Measurements from ENCODE around the gene LCE2A.
"Not testable (repeated sequence)": the region's sequence is repeated elsewhere in the genome, so short reads cannot be mapped to it uniquely, and the experiment has no call there.

The LCE2A gene, protein sequence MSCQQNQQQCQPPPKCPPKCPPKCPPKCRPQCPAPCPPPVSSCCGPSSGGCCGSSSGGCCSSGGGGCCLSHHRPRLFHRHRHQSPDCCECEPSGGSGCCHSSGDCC

DNA sequence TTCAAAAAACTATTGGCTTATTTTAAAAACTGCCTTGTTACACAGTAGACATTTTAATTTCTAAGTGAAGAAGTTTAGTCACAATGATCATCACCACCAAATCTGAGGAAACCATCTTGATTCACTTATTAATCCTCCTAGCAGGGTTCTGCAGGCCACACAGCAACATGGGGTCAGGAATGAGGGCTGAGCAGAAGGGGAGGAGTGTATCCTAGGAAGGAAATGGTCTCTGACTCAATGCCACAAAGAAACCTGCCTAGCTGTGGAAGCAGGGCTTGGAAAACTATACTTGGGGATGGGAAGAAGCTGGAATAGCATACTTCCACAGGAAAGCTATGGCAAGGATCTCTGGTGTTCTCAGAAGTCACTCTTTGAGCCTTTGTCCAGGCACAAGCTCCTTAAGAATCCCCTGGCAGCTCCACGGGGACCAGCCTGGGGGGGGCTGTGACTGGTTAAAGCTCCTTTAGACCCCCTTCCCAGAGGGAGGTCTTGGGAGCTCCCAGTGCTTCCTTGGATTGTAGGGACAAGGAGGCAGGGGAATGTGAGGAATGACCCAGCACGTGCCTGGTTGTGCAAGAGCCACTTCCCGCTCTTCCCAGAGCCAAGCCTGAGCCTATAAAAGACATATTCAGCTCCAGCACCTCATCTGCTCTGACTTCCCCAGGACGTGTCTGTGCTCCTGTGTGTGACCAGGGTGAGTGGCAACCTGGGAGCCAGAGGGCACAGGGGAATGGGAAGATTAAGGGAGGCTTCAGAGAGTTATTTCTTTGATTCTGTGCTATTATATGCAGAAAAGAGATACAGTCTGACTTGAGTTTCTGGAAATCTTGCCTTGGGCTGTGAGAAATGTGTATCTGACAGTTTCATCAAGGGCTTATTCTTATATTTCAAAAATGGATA, at the start of gene LCE2A:
TSS of gene LCE2A (plus strand) at position 645 of the 900 bp plus-strand sequence. CDS start 557 bp downstream, outside the sequence.
- DNase-seq: no peak

DNA sequence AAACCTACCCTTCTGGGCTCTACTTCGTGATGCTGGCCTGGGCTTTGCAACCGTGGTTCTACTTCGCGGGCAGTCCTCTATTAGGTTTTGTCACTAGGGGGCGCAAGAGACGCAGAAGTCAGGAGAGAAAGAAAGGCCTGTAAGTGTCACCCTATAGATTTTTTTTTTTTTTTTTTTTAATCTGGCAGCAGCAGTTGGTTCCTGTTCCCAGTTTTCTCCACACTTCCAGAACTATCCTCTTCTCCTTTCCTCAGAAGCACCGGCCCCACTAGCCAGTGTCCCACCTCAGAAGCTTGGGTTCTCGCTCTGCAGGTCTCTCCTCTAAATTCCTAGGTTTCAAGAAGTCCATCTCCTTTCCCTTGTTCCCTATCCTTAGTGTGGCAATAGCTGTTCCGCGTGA, 44.0 kb upstream of the LCE2A start:
- DNase-seq: peak; percentile 73

DNA sequence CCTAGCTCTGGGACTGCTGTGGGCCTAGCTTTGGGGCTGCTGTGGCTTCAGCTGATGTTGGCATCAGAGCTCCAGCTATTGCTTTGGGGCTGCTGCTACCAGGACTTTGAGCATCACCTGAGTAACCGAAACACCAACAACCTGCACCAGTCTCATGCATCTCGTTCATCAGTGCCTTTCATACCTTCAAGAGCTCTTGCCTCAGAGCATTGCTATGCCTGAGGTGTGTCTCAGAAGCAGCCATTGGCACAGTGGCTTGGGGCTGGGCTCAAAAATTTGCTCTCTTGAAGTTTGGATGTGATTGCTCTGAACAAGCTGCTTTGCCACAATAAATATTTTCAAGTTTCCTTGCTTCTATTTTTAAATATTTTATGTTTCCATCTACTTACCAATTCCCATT, 41.7 kb upstream of the LCE2A start:
- DNase-seq: no peak

DNA sequence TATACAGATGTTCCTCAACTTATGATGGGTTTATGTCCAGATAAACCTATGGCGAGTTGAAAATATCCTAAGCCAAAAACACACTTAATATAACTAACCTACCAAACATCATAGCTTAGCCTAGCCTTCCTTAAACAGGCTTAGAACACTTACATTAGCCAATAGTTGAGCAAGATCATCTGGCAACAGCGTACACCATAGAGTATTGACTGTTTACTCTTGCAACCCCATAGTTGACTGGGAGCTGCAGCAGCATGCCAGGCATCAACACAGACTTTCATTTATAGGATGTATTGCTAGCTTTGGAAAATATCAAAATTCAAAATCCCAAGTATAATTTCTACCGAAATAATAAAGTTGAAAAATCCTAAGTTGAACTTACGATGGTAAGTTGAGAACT, 40.5 kb upstream of the LCE2A start:
- DNase-seq: no peak

DNA sequence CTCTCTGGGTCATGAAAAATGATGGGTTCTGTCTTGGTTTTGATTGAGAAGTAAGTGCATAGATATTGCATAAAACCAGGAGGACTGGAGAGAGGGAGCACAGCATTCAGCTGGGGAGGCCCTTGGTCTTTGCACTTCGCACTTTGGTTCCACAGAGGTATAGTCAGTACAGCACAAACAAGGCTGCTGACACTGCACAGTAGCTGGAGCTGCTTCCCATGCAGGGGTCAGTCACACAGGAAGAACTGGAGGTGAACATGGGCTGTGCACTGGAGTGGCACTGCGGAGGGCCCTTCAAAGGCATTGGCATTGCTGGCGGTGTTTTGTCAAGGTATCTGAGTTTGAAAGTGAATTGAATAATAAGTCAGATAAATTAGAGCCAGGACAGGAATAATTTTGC, 39.5 kb upstream of the LCE2A start:
- no peak for DNase-seq

DNA sequence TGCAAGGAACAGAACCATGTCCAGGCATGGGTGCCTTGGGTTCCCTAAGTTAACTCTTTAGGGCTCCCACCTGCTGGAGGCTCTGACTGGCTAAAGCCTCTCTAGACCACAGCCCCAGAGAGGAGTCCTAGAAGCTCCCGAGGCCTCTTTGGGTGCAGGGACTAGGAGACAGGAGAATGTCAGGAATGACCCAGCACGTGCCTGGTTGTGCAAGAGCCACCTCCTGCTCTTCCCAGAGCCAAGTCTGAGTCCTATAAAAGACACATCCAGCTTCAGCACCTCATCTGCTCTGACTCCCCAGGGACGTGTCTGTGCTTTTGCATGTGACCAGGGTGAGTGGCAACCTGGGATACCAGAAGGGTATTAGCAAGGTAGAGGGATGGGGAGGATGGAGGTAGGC, 35.0 kb upstream of the LCE2A start, which contains the start of gene LCE2D:
TSS of gene LCE2D (plus strand) at position 283 of the 400 bp plus-strand sequence. CDS start 726 bp downstream, outside the sequence.
- no peak for DNase-seq

DNA sequence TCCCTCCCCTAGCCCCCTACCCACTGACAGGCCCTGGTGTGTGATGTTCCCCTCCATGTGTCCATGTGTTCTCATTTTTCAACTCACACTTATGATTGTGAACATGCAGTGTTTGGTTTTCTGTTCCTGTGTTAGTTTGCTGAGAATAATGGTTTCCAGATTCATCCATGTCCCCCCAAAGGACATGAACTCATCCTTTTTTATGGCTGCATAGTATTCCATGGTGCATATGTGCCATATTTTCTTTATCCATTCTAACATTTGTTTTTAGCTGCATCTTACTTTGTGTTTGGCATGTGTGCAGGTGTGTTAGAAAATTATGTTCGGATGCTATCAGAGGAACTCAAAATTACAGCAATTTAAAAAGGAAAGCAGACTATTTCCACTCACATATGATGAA, 32.0 kb upstream of the LCE2A start:
- DNase-seq: not testable (repeated sequence)

DNA sequence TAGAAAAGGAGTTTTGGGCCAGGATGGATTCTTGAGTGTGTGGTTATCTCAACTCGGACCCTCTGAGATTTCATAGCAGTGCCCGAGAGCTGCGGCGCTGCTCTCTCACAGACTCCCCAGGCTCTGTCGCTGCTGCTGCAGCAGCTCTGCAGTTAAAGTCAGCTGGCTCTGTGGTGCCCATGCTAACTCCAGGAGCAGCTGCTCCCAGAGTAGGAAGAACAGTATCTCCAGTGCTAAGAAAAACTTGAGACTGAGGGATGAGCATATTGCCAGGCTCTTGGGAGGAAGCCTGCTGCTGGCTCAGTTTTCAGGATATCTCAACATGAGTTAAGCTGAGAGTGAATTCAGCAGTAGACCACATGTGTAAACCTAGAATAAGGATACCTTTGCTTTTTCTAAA, 30.5 kb upstream of the LCE2A start:
- no peak for DNase-seq

DNA sequence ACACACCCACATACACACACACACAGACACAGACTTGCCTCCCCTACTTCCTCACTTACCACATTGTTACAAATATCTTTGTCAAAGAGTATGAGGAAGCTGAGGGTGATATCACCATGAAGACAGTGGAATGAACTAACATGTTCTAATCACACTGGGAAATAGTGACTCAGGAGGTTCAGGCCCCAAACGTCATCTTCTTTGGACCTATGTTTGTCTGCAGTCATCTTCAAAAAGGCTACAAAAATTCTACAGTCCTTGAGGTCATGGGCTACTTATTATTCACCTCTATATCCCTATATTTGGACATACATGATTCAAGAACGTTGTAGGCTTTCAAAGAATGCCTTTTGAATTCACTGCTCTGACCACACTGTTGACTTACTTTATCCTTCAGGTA, 25.1 kb upstream of the LCE2A start:
- DNase-seq: no peak

DNA sequence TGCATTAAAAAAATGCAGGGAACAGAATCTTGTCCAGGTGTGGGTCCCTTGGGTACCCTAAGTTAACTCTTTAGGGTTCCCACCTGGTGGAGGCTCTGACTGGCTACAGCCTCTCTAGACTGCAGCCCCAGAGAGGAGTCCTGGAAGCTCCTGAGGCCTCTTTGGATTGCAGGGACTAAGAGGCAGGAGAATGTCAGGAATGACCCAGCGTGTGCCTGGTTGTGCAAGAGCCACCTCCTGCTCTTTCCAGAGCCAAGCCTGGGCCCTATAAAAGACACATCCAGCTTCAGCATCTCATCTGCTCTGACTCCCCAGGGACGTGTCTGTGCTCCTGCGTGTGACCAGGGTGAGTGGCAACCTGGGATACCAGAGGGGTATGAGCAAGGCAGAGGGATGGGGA, 23.2 kb upstream of the LCE2A start, which contains the start of gene LCE2C:
TSS of gene LCE2C (plus strand) at position 297 of the 400 bp plus-strand sequence. CDS start 737 bp downstream, outside the sequence.
- not testable (repeated sequence) for DNase-seq

DNA sequence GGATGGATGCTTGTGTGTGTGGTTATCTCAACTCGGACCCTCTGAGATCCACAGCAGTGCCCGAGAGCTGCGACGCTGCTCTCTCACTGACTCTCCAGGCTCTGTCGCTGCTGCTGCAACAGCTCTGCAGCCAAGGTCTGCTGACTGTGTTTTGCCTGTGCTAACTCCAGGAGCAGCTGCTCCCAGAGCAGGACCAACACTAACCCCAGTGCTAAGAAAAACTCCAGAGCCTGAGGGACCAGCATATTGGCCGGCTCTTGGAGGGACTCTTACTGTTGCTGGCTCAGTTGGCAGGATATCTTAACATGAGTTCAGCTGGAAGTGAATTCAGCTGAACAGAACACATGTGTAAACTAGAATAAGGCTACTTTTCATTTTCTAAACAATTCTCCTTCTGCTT, 18.7 kb upstream of the LCE2A start:
- DNase-seq: no peak

DNA sequence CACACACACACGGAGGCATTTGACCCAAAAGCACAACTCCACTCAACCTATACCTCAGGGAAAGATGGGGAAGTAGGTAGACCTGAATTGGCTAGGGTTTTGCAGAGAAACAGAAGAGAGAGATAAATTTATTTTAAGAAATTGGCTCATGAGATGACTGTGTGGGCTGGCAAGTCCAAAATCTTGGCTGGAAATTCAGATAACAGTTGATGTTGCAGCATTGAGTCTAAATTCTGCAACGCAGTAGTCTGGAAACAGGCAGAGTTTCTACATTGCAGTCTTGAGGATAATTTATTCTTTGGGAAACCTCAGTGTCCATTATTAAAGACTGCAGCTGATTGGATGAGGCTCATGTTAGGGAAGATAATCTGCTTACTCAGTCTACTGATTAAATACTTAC, 16.5 kb upstream of the LCE2A start:
- DNase-seq: no peak

DNA sequence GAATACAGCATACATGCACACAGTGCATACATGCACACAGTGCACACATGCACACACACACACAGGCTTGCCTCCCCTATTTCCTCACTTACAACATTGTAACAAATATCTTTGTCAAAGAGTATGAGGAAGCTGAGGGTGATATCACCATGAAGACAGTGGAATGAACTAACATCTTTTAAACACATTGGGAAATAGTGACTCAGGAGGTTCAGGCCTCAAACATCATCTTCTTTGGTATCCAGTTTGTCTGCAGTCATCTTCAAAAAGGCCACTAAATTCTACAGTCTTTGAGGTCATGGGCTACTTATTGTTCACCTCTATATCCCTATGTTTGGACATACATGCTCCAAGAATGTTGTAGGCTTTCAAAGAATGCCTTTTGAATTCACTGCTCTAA, 14.3 kb upstream of the LCE2A start:
- no peak for DNase-seq

DNA sequence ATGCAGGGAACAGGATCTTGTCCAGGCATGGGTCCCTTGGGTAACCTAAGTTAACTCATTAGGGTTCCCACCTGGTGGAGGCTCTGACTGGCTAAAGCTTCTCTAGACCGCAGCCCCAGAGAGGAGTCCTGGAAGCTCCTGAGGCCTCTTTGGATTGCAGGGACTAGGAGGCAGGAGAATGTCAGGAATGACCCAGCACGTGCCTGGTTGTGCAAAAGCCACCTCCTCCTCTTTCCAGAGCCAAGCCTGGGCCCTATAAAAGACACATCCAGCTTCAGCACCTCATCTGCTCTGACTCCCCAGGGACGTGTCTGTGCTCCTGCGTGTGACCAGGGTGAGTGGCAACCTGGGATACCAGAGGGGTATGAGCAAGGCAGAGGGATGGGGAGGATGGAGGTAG, 12.3 kb upstream of the LCE2A start, which contains the start of gene LCE2B:
TSS of gene LCE2B (plus strand) at position 301 of the 400 bp plus-strand sequence. CDS start 721 bp downstream, outside the sequence.
- DNase-seq: not testable (repeated sequence)

DNA sequence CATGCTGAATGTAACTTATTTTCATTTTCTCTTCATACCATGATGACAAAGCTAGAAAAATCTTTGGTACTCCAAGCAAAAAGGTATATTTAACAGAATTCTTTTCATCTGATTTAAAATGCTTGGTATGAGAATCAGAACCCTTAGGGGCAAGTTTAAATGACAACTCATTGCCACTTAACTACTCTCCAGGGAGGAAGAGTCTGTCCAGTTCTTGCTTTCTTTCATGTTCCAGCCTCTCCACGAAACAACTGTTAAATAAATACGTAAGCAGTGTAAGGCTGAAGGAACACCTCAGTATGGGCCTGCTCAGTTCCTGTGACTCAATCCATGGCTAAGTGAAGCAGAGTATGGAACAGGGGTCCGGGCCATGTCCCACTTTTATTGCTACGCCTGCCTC, 1.6 kb downstream of the LCE2A start:
- DNase-seq: no peak

DNA sequence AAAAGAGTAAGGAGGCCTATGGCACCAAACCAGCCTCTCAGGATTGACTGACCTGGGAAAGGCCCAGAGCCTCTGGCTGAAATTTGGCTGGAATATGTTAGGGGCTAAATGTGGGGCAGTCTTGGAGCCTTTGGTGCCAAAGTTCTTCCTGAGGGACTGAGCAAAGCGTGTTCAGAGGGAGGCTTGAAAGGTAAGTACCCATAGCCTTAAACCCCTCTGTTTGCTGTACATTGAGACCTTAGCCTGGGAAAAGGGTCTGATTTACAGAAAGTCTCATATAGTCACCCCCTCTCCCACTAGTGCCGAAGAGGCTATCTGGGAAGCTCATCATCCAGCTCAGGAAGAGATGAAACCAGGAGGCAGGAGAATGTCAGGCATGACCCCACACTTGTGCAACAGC, 9.7 kb downstream of the LCE2A start, which contains the start of gene LCE4A:
TSS of gene LCE4A (plus strand) at position 301 of the 400 bp plus-strand sequence. CDS start 916 bp downstream, outside the sequence.
- no peak for DNase-seq

DNA sequence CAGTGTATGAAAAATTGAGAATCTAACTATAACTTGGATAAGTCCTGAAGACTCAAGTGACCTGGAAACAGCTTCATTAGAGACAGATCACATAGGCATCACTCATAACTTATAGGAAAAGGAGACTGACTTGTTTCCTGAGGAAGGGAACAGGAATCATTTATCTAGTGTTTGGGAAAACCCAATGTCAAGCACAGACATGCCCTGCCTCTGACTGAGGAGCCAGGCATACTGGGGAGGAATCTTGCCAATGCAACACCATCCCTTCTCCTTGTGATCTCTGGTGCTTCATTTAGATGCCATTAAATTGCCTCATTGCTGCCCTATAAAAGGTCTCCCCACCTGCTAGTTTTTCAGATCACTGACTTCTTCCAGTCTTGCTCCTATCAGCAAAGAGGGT, 20.1 kb downstream of the LCE2A start:
- DNase-seq: no peak

DNA sequence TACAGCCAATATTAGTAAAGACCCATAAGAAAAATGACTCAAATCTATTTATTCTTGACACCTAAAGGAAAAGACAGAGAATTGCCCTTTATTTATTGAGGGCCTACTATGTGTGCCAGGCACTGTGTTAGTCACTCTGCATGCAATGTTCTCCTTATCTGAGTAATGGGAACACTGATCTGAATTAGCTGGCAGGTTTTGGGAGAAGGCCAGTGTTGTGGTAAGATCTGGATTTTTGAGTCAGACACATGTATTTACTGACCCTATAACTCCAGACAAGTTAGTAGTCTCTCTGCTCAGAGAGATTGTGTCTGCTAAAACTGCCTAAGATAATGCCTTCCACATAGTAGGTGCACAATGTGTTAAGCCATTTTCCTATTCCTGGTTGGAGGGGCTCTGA, 27.1 kb downstream of the LCE2A start:
- no peak for DNase-seq

DNA sequence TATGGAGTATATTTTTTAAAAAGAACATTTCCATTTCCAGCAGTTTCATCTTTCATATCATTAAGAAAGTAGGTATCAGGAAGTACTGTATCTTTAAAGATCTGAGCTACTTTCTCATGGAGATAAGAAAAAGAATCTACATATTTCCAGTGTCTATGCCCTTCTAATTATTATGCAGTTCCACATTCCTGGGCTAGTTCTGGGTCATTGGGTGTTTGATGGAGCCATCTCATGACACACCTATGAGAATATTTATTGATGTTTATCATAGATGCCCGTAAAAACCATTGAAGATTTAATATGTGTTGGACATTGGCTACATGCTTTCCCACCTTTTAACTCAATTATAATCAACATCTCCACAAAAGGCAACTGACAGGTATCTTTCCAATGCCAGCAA, 30.8 kb downstream of the LCE2A start:
- no peak for DNase-seq

DNA sequence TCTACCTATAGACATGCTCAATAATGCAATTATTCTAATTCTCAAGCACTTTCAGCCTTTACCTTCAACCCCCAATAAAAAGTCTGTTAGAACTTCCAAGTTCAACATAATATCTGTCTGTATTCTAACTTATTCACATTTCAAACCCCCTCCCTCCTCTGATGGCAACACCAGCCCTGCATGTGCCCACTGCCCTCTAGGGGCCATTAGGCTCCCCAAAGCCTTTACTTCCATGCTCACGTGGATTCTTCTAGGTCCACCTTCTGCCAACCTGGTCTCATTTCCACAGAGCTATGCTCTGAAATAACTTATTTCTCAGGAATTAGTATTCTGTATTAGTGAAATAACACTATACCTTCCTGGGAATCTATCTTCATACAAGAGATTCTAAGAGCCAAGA, 37.5 kb downstream of the LCE2A start:
- DNase-seq: no peak

DNA sequence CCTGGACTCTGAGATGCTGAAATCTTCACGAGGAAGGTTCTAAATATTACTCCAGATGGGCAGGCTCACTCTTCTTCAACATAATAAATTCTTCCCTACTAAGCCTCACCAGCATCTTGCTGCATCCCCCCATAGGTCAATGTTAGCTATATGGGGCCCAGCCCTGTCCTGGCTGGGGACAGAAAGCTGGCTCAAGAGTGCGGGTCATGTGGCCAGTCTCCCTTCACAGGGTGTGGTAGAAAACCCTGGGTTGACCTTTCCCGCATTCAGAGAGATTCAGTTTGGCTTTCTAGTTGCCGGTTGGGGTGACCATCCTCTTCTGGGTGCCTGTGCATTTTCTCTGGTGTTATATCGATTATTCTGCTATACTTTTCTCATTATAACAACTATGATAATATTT, 39.9 kb downstream of the LCE2A start:
- no peak for DNase-seq

DNA sequence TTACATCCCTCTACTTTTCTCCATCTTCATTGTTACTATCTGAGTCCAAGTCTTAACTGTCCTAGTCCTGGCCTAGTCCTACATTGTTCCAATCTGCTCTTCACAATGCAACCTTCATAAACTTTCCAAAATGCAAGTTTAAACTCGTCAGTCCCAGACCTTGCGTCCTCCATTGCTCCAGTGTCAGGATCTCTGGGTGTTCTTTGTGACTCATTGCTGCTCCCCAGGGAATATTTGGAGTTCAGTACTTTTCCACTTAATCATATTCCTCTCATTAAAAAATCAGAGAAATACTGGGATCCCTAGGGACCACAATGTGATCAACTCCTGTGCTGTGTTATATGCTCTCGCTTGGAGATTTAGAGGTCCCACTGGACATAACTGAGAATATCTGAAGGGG, 41.7 kb downstream of the LCE2A start:
- DNase-seq: no peak

DNA sequence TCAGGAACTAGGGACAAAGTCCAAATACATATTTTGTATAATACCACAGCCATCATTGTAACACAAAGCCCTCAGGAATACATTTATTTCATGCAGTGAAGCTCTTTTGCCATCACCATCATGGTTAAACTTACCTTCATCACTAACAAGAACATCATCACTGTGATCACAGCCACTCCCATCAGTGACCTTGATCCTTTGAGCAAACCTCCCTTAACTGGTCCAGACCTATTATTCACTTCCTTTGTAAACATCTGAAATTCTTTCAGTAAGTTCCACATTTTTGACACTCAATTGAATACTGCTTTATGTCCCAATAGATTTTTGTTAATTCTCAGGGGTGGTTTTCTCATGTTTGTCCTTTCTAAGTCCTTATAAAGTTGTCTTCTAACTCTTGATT, 43.5 kb downstream of the LCE2A start:
- DNase-seq: no peak

Measured in hematopoietic multipotent progenitor cell treated with erythropoietin and hydrocortisone succinate and interleukin-3 and kit ligand, for 8 days (in vitro differentiated cells).